HCEC 1CT (cell line): ENCODE data around the gene TSSK3.
"Not testable (repeated sequence)": the region's sequence is repeated elsewhere in the genome, so short reads cannot be mapped to it uniquely, and the experiment has no call there.

Experiments
- DNase-seq: peaks from one replicate; pipeline ENCODE4 v3.0.0-alpha.2; 2017

TSSK3 gene

GRCh38 chr1:32365445-32365844 lies 3.1 kb downstream of the TSSK3 start:
- no peak for DNase-seq

GRCh38 chr1:32367912-32368635 lies 5.7 kb downstream of the TSSK3 start:
- DNase-seq: no peak

- DNase-seq: no peak
Measured at GRCh38 chr1:32372149-32372756, 9.9 kb downstream of the TSSK3 start.

- DNase-seq: no peak
Measured at GRCh38 chr1:32373996-32374592, 11.8 kb downstream of the TSSK3 start.

GRCh38 chr1:32376199-32376598 lies 13.9 kb downstream of the TSSK3 start:
- no peak for DNase-seq

- no peak for DNase-seq
Measured at GRCh38 chr1:32377541-32378220, 15.3 kb downstream of the TSSK3 start.

- no peak for DNase-seq
Measured at GRCh38 chr1:32380057-32380456, 17.7 kb downstream of the TSSK3 start.

GRCh38 chr1:32386676-32387392 lies 24.5 kb downstream of the TSSK3 start:
- DNase-seq: no peak

GRCh38 chr1:32388641-32389040 lies 26.3 kb downstream of the TSSK3 start:
- no peak for DNase-seq

- DNase-seq: no peak
Measured at GRCh38 chr1:32390904-32391870, 28.8 kb downstream of the TSSK3 start.

GRCh38 chr1:32392325-32392724 lies 30.0 kb downstream of the TSSK3 start:
- no peak for DNase-seq

- DNase-seq: peak; percentile 4
Measured at GRCh38 chr1:32393136-32393535, 30.8 kb downstream of the TSSK3 start.

GRCh38 chr1:32393832-32394140 lies 31.4 kb downstream of the TSSK3 start:
- peak; percentile 15 for DNase-seq

GRCh38 chr1:32394141-32394889 lies 32.0 kb downstream of the TSSK3 start, which contains the start of gene BSDC1:
TSS of gene BSDC1 (minus strand) at chr1:32394441. CDS start at chr1:32394414, 27 bp downstream.
- DNase-seq: peak; percentile 97

- DNase-seq: peak; percentile 6
Measured at GRCh38 chr1:32394890-32395432, 32.6 kb downstream of the TSSK3 start.

- not testable (repeated sequence) for DNase-seq
Measured at GRCh38 chr1:32396524-32396923, 34.2 kb downstream of the TSSK3 start.

GRCh38 chr1:32398401-32398800 lies 36.1 kb downstream of the TSSK3 start:
- peak; percentile 58 for DNase-seq

- DNase-seq: no peak
Measured at GRCh38 chr1:32399843-32400242, 37.5 kb downstream of the TSSK3 start.

GRCh38 chr1:32400876-32401631 lies 38.7 kb downstream of the TSSK3 start:
- peak; percentile 87 for DNase-seq

GRCh38 chr1:32404946-32405345 lies 42.6 kb downstream of the TSSK3 start:
- DNase-seq: no peak
